Kidney (tissue), 14 donors: ENCODE measurements around the gene HTT. TPM values are rescaled to one million over a fixed set of nuclear protein-coding genes. Genes with fewer than 3 reads are reported as not detected.
A peak's percentile ranks its signal among the peaks of the same experiment; 100 is the strongest.

Source experiments
- DNase-seq, 5 donors: peaks; one replicate each; pipeline ENCODE4 v3.0.0-alpha.2; 2013 to 2020
- FAIRE-seq: peaks from 2 replicates; lab custom pipeline; 2012; peaks lifted over from hg19 to GRCh38; lab: Jason Lieb, UNC
- H3K27ac ChIP-seq, 2 donors: one replicate each; pipeline ENCODE4 v1.7.0; 2013; ENCODE audit warnings: low read depth in 2 of 2, low read length in 2 of 2, inconsistent platforms in 1 of 2
- H3K27me3 ChIP-seq: one replicate; pipeline ENCODE4 v1.7.1; 2013; ENCODE audit warnings: low read length, inconsistent platforms; ENCODE audit not compliant: control insufficient read depth, insufficient read depth
- H3K36me3 ChIP-seq, 3 donors: one replicate each; pipeline versions ENCODE4 v1.7.0 to v1.7.1; 2013; ENCODE audit warnings: low read length in 3 of 3, control low read depth in 1 of 3, inconsistent platforms in 1 of 3; ENCODE audit not compliant: insufficient read depth in 3 of 3, control insufficient read depth in 2 of 3
- H3K4me1 ChIP-seq, 3 donors: one replicate each; pipeline versions ENCODE4 v1.7.0 to v1.7.1; 2013; ENCODE audit warnings: low read length in 3 of 3, inconsistent platforms in 1 of 3, low read depth in 1 of 3; ENCODE audit not compliant: control insufficient read depth in 2 of 3, insufficient read depth in 2 of 3
- H3K4me3 ChIP-seq, 3 donors: one replicate each; pipeline versions ENCODE4 v1.7.0 to v1.8.1; 2013; ENCODE audit warnings: low read length in 3 of 3, control low read depth in 1 of 3, inconsistent platforms in 1 of 3
- H3K9ac ChIP-seq, 3 donors: one replicate each; pipeline versions ENCODE4 v1.7.0 to v1.7.1; 2013; ENCODE audit warnings: low read length in 3 of 3, control low read depth in 1 of 3, inconsistent platforms in 1 of 3
- H3K9me3 ChIP-seq, 3 donors: one replicate each; pipeline versions ENCODE4 v1.7.0 to v1.7.1; 2013; ENCODE audit warnings: low read length in 3 of 3, control low read depth in 1 of 3, inconsistent platforms in 1 of 3; ENCODE audit not compliant: control insufficient read depth in 2 of 3, insufficient read depth in 1 of 3
- CTCF ChIP-seq: IDR thresholded peaks from 3 replicates; pipeline ENCODE4 v1.5.1; 2012; ENCODE audit warnings: mild to moderate bottlenecking, moderate library complexity, borderline replicate concordance; ENCODE audit not compliant: insufficient read depth; ENCODE audit errors: extremely low read depth
- intact Hi-C: fragments of 100-400 bp; cut with DNase I; formaldehyde crosslinking; loops from one replicate; pipeline ENCODE4 v1.11.1; 2022
- polyA plus RNA-seq: library from polyadenylated mRNA; stranded (reverse); fragments of 350-450 nt; fragmentation: Illumina TruSeq; extraction: RNeasy Lipid Tissue Mini Kit (QIAGEN cat#74804); gene quantifications from one replicate; pipeline ENCODE4 v1.2.3, GENCODE V29; 2014; ENCODE audit warnings: low read depth, low replicate concordance; ENCODE audit not compliant: insufficient read depth
- total RNA-seq: library from RNA; stranded (reverse); fragmentation: NEBNext Ultra II Directional; extraction: Animal tissue kit (Norgen Biotek cat#: 25700); gene quantifications from one replicate; pipeline ENCODE4 v1.2.1, GENCODE V29; 2021
- donor health status: control.
- donor health status: control.
- donor health status: control.
- donor health status: control.
- donor health status: control.
- donor health status: DM: yes; HTN: yes; CAD: no.
- donor health status: Normal renal cell carcinoma (clear cell type).

The HTT gene
- total and polyA plus RNA-seq, 2 donors from 2014 or later: 7.2 to 64.0 TPM

- no peaks in the 10 kb centered on the region for H3K4me1 ChIP-seq
- H3K4me3 ChIP-seq: no peak overlapping the region
- no peak overlapping the region for H3K27ac ChIP-seq
- H3K9ac ChIP-seq: no peak overlapping the region
- intact Hi-C loops: no loop called here
- peaks cover 0 to 11% (median 8%) of the 10 kb centered on the region in 3 donors for H3K36me3 ChIP-seq
- no peaks in the 10 kb centered on the region for H3K9me3 ChIP-seq
- FAIRE-seq (no peak), DNase-seq (no peak)
- H3K27me3 ChIP-seq: no peaks in the 10 kb centered on the region
- no peak for TF ChIP-seq CTCF
Measured at GRCh38 chr4:3168029-3168428, 93.5 kb downstream of the HTT start.

GRCh38 chr4:3174371-3175338 lies 100.2 kb downstream of the HTT start:
- no peaks in the 10 kb centered on the region for H3K27me3 ChIP-seq
- no peak for FAIRE-seq
- intact Hi-C loops: no loop called here

DNA sequence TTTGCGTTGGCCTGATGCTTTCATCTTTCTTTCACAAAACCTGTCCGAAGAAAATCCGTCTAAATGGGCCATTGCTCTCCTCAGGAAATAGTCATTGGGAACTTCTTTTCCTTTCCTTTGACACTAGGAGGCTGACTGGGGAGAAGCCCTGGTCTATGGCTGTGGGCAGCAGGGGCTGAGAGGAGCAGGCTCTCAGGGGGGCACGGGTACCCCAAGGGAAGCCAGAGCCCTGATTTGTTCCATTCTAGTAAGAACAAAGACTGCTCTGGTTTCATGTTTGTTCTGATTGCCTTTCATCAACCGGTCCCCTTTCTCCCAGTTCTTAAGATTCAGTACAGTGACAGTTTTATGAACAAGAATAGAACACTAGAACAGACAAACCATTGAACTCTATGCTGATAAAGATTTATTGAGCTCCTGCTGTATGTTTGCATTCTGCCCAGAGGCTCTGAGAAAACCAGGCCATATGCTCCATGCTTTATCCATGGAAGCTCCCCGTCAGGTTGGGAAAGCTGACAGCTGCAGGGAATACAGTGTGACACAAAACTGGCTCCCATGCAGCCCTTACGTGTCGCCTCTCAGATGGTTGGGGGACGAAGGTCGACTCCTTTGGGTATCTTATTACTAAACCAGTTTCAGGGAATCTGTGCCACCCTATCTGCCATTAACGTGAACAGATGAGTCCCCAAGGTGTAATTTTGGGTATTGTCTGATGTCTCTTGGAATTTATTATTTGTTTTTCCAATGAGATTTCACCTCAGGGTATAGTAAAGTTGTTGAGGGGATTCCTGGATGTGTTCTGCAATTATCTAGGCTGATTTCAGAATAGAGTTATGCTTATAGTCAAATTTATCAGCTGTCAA lies 102.1 kb downstream of the HTT start:
- Histone ChIP-seq H3K27ac (no peak overlapping the region), H3K9me3 (no peaks in the 10 kb centered on the region), H3K9ac (no peak overlapping the region), H3K36me3 (peaks cover 4 to 58% (median 28%) of the 10 kb centered on the region in 3 donors), H3K4me3 (no peak overlapping the region), H3K4me1 (no peaks in the 10 kb centered on the region), H3K27me3 (no peaks in the 10 kb centered on the region)
- no peak for TF ChIP-seq CTCF
- intact Hi-C loops: no loop called here
- FAIRE-seq (no peak), DNase-seq (peak in 1 of 5 donors; percentile 18)

More at GRCh38 chr4:3174371-3175338, 100.2 kb downstream of the HTT start:
- no peak overlapping the region for H3K4me3 ChIP-seq
- H3K9me3 ChIP-seq: no peaks in the 10 kb centered on the region
- peak in 2 of 5 donors; percentile 22 to 26 for DNase-seq
- no peak overlapping the region for H3K9ac ChIP-seq
- TF ChIP-seq CTCF: no peak
- no peaks in the 10 kb centered on the region for H3K4me1 ChIP-seq
- H3K27ac ChIP-seq: no peak overlapping the region
- H3K36me3 ChIP-seq: peaks cover 4 to 50% (median 27%) of the 10 kb centered on the region in 3 donors
